ENCODE results near the gene SLC25A29.

SLC25A29 gene

DNA sequence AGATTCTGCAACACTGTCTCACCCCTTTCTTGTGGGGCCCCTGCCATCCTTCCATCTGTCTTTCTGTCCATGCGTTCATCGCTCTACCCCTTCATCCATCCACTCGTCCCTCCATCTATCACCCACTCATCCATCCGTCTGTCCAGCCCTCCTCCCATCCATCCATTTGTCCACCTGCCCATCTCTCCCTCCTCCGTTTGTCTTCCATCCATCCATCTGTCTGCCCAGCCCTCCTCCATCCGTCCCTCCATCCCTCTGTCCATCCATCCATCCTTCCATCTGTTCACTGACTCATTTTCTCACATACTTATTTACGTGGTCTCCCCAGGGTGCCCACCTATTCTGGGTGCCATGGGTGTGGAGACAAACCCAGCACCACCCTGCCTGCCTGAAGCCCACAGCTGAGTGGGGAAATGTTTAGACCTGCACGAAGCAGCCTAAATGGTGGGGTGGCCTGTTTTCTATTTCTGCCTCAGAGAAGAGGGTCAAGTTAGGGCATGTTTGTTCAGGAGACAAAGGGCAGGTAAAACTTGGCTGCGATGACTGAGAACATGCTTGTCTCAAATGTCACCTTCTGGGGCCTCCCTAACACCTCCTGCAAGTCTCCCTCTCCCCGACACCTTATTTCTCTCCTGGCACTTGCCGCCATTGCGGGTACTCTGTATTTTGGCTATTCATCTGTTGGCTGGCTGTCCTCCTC, 14.1 kb upstream of the SLC25A29 start:
- TF ChIP-seq ZNF366 (tag by site-specific recombination; conservative IDR thresholded peaks at IDR 0.05) (peak; percentile 97), OVOL3 (tag by site-specific recombination; IDR thresholded peaks at IDR 0.05) (no peak), ZFHX2 (tag by site-specific recombination; conservative IDR thresholded peaks at IDR 0.05) (0 out of 2 replicates have a peak, but pooled peaks have one; percentile 15), ZNF24 (tag by site-specific recombination; IDR thresholded peaks at IDR 0.05) (no peak), ZBTB17 (tag by site-specific recombination; IDR thresholded peaks at IDR 0.05) (0 out of 2 replicates have a peak, but pooled peaks have one; percentile 20)
- TF ChIP-seq, protein P1, sequence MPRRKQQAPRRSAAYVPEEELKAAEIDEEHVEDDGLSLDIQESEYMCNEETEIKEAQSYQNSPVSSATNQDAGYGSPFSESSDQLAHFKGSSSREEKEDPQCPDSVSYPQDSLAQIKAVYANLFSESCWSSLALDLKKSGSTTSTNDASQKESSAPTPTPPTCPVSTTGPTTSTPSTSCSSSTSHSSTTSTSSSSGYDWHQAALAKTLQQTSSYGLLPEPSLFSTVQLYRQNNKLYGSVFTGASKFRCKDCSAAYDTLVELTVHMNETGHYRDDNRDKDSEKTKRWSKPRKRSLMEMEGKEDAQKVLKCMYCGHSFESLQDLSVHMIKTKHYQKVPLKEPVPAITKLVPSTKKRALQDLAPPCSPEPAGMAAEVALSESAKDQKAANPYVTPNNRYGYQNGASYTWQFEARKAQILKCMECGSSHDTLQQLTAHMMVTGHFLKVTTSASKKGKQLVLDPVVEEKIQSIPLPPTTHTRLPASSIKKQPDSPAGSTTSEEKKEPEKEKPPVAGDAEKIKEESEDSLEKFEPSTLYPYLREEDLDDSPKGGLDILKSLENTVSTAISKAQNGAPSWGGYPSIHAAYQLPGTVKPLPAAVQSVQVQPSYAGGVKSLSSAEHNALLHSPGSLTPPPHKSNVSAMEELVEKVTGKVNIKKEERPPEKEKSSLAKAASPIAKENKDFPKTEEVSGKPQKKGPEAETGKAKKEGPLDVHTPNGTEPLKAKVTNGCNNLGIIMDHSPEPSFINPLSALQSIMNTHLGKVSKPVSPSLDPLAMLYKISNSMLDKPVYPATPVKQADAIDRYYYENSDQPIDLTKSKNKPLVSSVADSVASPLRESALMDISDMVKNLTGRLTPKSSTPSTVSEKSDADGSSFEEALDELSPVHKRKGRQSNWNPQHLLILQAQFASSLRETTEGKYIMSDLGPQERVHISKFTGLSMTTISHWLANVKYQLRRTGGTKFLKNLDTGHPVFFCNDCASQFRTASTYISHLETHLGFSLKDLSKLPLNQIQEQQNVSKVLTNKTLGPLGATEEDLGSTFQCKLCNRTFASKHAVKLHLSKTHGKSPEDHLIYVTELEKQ (tag by site-specific recombination; IDR thresholded peaks at IDR 0.05; ENCODE audit: borderline replicate concordance): no peak
- H3K9me3 ChIP-seq (ENCODE audit: control insufficient read depth, insufficient read depth, low read depth, low read length): no peaks in the 10 kb centered on the region
- ChIA-PET POLR2A (no interaction called here), CTCF (no interaction called here)
- H3K4me3 ChIP-seq (ENCODE audit: low read depth, low read length): no peak overlapping the region
- no peak overlapping the region for H3K27ac ChIP-seq (ENCODE audit: extremely low read depth, low read depth, low read length)
- no peaks in the 10 kb centered on the region for H3K4me1 ChIP-seq (ENCODE audit: control insufficient read depth, insufficient read depth, low read length)
- no peaks in the 10 kb centered on the region for H3K36me3 ChIP-seq (ENCODE audit: control insufficient read depth in 2 of 2, insufficient read depth in 1 of 2, low read length in 2 of 2)

DNA sequence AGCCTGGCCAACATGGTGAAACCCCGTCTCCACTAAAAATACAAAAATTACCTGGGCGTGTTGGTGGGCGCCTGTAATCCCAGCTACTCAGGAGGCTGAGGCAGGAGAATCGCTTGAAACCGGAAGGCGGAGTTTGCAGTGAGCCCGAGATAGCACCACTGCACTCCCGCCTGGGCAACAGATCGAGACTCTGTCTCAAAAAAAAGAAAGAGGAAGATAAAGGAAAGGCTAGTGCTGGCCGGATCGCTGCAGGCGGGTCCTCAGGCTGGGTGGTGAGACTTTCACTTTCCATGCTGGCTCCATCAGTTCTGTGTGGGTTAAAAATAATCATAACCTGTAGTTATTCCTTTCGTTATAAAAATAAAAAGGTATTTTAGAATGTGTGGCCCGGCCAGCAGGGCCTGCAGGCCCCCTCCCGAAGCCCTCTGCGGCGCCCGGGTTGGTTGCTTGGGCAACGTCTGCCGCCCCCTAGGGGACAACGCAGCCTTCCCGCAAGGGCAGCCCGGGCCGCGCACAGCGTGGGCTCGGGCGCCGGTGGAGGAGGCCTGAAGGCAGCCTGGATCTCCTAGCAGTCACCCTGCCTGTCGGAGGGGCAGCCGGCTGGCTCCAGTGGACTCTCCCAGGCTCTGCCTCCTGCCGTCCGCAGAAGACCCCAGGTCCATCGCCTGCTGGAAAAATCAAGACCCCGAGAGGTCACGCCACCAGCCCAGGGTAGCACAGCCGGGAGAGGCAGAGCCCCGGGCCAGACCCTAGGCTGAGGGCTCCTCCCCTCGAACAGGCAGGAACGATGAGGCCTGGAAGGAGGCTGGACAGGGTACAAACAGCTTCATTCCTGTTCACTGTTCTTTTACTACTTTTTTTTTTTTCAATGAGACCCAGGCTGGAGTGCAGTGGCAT, 11.9 kb upstream of the SLC25A29 start:
- no peaks in the 10 kb centered on the region for H3K36me3 ChIP-seq (ENCODE audit: control insufficient read depth in 2 of 2, insufficient read depth in 1 of 2, low read length in 2 of 2)
- no peak overlapping the region for H3K27ac ChIP-seq (ENCODE audit: extremely low read depth, low read depth, low read length)
- H3K9me3 ChIP-seq (ENCODE audit: control insufficient read depth, insufficient read depth, low read depth, low read length): no peaks in the 10 kb centered on the region
- POLR2A ChIA-PET: no interaction called here
- H3K4me1 ChIP-seq (ENCODE audit: control insufficient read depth, insufficient read depth, low read length): no peaks in the 10 kb centered on the region
- CTCF ChIA-PET: interaction anchor here (0.6 kb wide), 1 partner anchor 346 kb away, joined by 3 read pairs; no protein-coding TSS in a partner anchor
- H3K4me3 ChIP-seq (ENCODE audit: low read depth, low read length): no peak overlapping the region
- TF ChIP-seq, protein P2, sequence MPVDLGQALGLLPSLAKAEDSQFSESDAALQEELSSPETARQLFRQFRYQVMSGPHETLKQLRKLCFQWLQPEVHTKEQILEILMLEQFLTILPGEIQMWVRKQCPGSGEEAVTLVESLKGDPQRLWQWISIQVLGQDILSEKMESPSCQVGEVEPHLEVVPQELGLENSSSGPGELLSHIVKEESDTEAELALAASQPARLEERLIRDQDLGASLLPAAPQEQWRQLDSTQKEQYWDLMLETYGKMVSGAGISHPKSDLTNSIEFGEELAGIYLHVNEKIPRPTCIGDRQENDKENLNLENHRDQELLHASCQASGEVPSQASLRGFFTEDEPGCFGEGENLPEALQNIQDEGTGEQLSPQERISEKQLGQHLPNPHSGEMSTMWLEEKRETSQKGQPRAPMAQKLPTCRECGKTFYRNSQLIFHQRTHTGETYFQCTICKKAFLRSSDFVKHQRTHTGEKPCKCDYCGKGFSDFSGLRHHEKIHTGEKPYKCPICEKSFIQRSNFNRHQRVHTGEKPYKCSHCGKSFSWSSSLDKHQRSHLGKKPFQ (tag by site-specific recombination; IDR thresholded peaks at IDR 0.05): no peak
- TF ChIP-seq, protein P3, sequence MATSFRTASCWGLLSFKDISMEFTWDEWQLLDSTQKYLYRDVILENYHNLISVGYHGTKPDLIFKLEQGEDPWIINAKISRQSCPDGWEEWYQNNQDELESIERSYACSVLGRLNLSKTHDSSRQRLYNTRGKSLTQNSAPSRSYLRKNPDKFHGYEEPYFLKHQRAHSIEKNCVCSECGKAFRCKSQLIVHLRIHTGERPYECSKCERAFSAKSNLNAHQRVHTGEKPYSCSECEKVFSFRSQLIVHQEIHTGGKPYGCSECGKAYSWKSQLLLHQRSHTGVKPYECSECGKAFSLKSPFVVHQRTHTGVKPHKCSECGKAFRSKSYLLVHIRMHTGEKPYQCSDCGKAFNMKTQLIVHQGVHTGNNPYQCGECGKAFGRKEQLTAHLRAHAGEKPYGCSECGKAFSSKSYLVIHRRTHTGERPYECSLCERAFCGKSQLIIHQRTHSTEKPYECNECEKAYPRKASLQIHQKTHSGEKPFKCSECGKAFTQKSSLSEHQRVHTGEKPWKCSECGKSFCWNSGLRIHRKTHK (tag by site-specific recombination; IDR thresholded peaks at IDR 0.05): no peak
- TF ChIP-seq, protein P4, sequence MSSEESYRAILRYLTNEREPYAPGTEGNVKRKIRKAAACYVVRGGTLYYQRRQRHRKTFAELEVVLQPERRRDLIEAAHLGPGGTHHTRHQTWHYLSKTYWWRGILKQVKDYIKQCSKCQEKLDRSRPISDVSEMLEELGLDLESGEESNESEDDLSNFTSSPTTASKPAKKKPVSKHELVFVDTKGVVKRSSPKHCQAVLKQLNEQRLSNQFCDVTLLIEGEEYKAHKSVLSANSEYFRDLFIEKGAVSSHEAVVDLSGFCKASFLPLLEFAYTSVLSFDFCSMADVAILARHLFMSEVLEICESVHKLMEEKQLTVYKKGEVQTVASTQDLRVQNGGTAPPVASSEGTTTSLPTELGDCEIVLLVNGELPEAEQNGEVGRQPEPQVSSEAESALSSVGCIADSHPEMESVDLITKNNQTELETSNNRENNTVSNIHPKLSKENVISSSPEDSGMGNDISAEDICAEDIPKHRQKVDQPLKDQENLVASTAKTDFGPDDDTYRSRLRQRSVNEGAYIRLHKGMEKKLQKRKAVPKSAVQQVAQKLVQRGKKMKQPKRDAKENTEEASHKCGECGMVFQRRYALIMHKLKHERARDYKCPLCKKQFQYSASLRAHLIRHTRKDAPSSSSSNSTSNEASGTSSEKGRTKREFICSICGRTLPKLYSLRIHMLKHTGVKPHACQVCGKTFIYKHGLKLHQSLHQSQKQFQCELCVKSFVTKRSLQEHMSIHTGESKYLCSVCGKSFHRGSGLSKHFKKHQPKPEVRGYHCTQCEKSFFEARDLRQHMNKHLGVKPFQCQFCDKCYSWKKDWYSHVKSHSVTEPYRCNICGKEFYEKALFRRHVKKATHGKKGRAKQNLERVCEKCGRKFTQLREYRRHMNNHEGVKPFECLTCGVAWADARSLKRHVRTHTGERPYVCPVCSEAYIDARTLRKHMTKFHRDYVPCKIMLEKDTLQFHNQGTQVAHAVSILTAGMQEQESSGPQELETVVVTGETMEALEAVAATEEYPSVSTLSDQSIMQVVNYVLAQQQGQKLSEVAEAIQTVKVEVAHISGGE (tag by site-specific recombination; conservative IDR thresholded peaks at IDR 0.05; ENCODE audit: low read depth): no peak
- TF ChIP-seq, protein P5, sequence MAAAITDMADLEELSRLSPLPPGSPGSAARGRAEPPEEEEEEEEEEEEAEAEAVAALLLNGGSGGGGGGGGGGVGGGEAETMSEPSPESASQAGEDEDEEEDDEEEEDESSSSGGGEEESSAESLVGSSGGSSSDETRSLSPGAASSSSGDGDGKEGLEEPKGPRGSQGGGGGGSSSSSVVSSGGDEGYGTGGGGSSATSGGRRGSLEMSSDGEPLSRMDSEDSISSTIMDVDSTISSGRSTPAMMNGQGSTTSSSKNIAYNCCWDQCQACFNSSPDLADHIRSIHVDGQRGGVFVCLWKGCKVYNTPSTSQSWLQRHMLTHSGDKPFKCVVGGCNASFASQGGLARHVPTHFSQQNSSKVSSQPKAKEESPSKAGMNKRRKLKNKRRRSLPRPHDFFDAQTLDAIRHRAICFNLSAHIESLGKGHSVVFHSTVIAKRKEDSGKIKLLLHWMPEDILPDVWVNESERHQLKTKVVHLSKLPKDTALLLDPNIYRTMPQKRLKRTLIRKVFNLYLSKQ (tag by site-specific recombination; IDR thresholded peaks at IDR 0.05; ENCODE audit: borderline replicate concordance): no peak
- TF ChIP-seq ZFHX2 (tag by site-specific recombination; conservative IDR thresholded peaks at IDR 0.05) (no peak), ZNF629 (tag by site-specific recombination; IDR thresholded peaks at IDR 0.05) (no peak), EGR2 (tag by site-specific recombination; IDR thresholded peaks at IDR 0.05; ENCODE audit: low read depth) (no peak), GLIS2 (tag by site-specific recombination; IDR thresholded peaks at IDR 0.05) (no peak)
- TF ChIP-seq, protein P6, sequence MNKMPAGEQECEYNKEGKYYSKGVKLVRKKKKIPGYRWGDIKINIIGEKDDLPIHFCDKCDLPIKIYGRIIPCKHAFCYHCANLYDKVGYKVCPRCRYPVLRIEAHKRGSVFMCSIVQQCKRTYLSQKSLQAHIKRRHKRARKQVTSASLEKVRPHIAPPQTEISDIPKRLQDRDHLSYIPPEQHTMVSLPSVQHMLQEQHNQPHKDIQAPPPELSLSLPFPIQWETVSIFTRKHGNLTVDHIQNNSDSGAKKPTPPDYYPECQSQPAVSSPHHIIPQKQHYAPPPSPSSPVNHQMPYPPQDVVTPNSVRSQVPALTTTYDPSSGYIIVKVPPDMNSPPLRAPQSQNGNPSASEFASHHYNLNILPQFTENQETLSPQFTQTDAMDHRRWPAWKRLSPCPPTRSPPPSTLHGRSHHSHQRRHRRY (tag by site-specific recombination; IDR thresholded peaks at IDR 0.05): no peak
